H1 (cell line): ENCODE results near the gene AP1S3. TPM values are rescaled to one million over a fixed set of nuclear protein-coding genes. Genes with fewer than 3 reads are reported as not detected.

Experiments
- CTCF ChIA-PET: fragments of 300-600 bp; sonication (Branson Sonifier 250); formaldehyde crosslinking; loops from one replicate; lab custom pipeline; 2021; ENCODE audit not compliant: partially characterized antibody; lab: Charles Lee
- POLR2A ChIA-PET: fragments of 300-600 bp; sonication (Branson Sonifier 250); formaldehyde crosslinking; loops from one replicate; lab custom pipeline; 2021; ENCODE audit warnings: inconsistent platforms; ENCODE audit not compliant: partially characterized antibody; lab: Charles Lee
- DNase-seq, 2 experiments: peaks; one replicate each; pipeline versions ENCODE4 v3.0.0 to v3.0.0-alpha.2; 2010 to 2022; ENCODE audit warnings: low spot score in 2 of 2, low read depth in 1 of 2, mixed read lengths in 1 of 2
- FAIRE-seq: peaks from 2 replicates; lab custom pipeline; 2011; peaks lifted over from hg19 to GRCh38; lab: Jason Lieb, UNC
- H2AFZ ChIP-seq: 2 replicates; pipeline ENCODE4 v1.8.1; 2012; ENCODE audit warnings: low read length, inconsistent platforms
- H2AK5ac ChIP-seq: 2 replicates; pipeline ENCODE4 v1.6.1; 2013; ENCODE audit warnings: low read depth, low read length
- H2BK120ac ChIP-seq: replicated peaks from 2 replicates; pipeline ENCODE3; 2013; ENCODE audit warnings: low read depth, low read length, inconsistent platforms
- H2BK12ac ChIP-seq: 2 replicates; pipeline ENCODE4 v1.6.1; 2013; ENCODE audit warnings: low read depth, low read length
- H2BK15ac ChIP-seq: 2 replicates; pipeline ENCODE4 v1.6.1; 2013; ENCODE audit warnings: low read length
- H2BK20ac ChIP-seq: 2 replicates; pipeline ENCODE4 v1.6.1; 2013; ENCODE audit warnings: low read length
- H2BK5ac ChIP-seq: 2 replicates; pipeline ENCODE4 v1.6.1; 2013; ENCODE audit warnings: low read depth, low read length
- H3K14ac ChIP-seq: 2 replicates; pipeline ENCODE4 v1.6.1; 2013; ENCODE audit warnings: inconsistent platforms; ENCODE audit not compliant: insufficient read length
- H3K18ac ChIP-seq: 2 replicates; pipeline ENCODE4 v1.6.1; 2013; ENCODE audit warnings: low read length; ENCODE audit errors: extremely low read depth
- H3K23ac ChIP-seq: 2 replicates; pipeline ENCODE4 v1.6.1; 2013; ENCODE audit warnings: inconsistent platforms; ENCODE audit not compliant: insufficient read length
- H3K23me2 ChIP-seq: 2 replicates; pipeline ENCODE4 v1.6.1; 2013; ENCODE audit warnings: low read depth, low read length
- H3K27ac ChIP-seq: 2 replicates; pipeline ENCODE4 v1.6.1; 2011; ENCODE audit warnings: low read depth, low read length, inconsistent platforms
- H3K27me3 ChIP-seq, 4 experiments: replicated peaks in 1 of 4; 1 replicate in 1 of 4; 2 replicates in 3 of 4; pipeline versions ENCODE4 v1.6.1 to v1.8.1; 2011 to 2013; ENCODE audit warnings: low read length in 3 of 4, mild to moderate bottlenecking in 3 of 4, inconsistent platforms in 2 of 4, mixed read lengths in 2 of 4, moderate library complexity in 1 of 4; ENCODE audit not compliant: control insufficient read depth in 3 of 4, insufficient read depth in 3 of 4; ENCODE audit errors: extremely low read depth in 1 of 4
- H3K36me3 ChIP-seq, 4 experiments: 2 replicates each; pipeline versions ENCODE4 v1.6.1 to v1.8.1; 2011 to 2013; ENCODE audit warnings: mild to moderate bottlenecking in 4 of 4, low read length in 3 of 4, moderate library complexity in 2 of 4, control low read depth in 1 of 4, inconsistent platforms in 1 of 4; ENCODE audit not compliant: insufficient read depth in 4 of 4, control insufficient read depth in 2 of 4
- H3K4ac ChIP-seq: replicated peaks from 2 replicates; pipeline ENCODE3; 2013; ENCODE audit warnings: low read length, low read depth, mixed read lengths, inconsistent platforms; ENCODE audit not compliant: insufficient read length
- H3K4me1 ChIP-seq, 4 experiments: replicated peaks in 1 of 4; 1 replicate in 1 of 4; 2 replicates in 3 of 4; pipeline versions ENCODE4 v1.6.1 to v1.8.1; 2011 to 2013; ENCODE audit warnings: low read length in 3 of 4, inconsistent platforms in 2 of 4, mixed read lengths in 1 of 4; ENCODE audit not compliant: insufficient read depth in 4 of 4, control insufficient read depth in 3 of 4
- H3K4me2 ChIP-seq, 2 experiments: 2 replicates each; pipeline versions ENCODE4 v1.6.1 to v1.8.1; 2011 to 2013; ENCODE audit warnings: low read depth in 2 of 2, low read length in 2 of 2, control low read depth in 1 of 2, inconsistent platforms in 1 of 2, mild to moderate bottlenecking in 1 of 2; ENCODE audit not compliant: insufficient read depth in 1 of 2
- H3K4me3 ChIP-seq, 4 experiments: fragments of 200-600, 300-600 bp in 1 of 4; sonication (generic), shearing (Covaris generic), sonication (Bioruptor Twin) in 1 of 4; 2 replicates each; pipeline versions ENCODE4 v1.5.1 to v1.8.1; 2011 to 2016; ENCODE audit warnings: low read length in 4 of 4, low read depth in 3 of 4, control low read depth in 2 of 4, inconsistent platforms in 2 of 4, mild to moderate bottlenecking in 2 of 4, mixed read lengths in 1 of 4, moderate library complexity in 1 of 4; ENCODE audit not compliant: insufficient read depth in 2 of 4; ENCODE audit errors: extremely low read depth in 1 of 4
- H3K56ac ChIP-seq: replicated peaks from 2 replicates; pipeline ENCODE3; 2013; ENCODE audit warnings: low read depth, mild to moderate bottlenecking, mixed read lengths, low read length, inconsistent platforms; ENCODE audit not compliant: insufficient read length
- H3K79me1 ChIP-seq: 2 replicates; pipeline ENCODE4 v1.6.1; 2013; ENCODE audit warnings: low read depth, low read length, control low read depth
- H3K79me2 ChIP-seq, 2 experiments: 2 replicates each; pipeline versions ENCODE4 v1.6.1 to v1.8.1; 2012 to 2013; ENCODE audit warnings: low read length in 2 of 2, mild to moderate bottlenecking in 2 of 2, inconsistent platforms in 1 of 2; ENCODE audit not compliant: insufficient read depth in 2 of 2, control insufficient read depth in 1 of 2
- H3K9ac ChIP-seq, 4 experiments: replicated peaks in 1 of 4; 1 replicate in 1 of 4; 2 replicates in 3 of 4; pipeline versions ENCODE4 v1.6.1 to v1.8.1; 2011 to 2013; ENCODE audit warnings: low read depth in 3 of 4, low read length in 3 of 4, control low read depth in 2 of 4, mild to moderate bottlenecking in 2 of 4, moderate library complexity in 2 of 4, inconsistent platforms in 1 of 4; ENCODE audit errors: extremely low read depth in 1 of 4
- H3K9me3 ChIP-seq, 2 experiments: 2 replicates each; pipeline versions ENCODE4 v1.6.1 to v1.8.1; 2012 to 2013; ENCODE audit warnings: mild to moderate bottlenecking in 2 of 2, moderate library complexity in 2 of 2, control low read depth in 1 of 2, inconsistent platforms in 1 of 2, low read depth in 1 of 2, low read length in 1 of 2, mixed read lengths in 1 of 2; ENCODE audit not compliant: insufficient read depth in 2 of 2
- H4K20me1 ChIP-seq, 2 experiments: replicated peaks in 1 of 2; 2 replicates each; pipeline versions ENCODE3 to v1.8.1; 2011 to 2013; ENCODE audit warnings: inconsistent platforms in 2 of 2, low read length in 2 of 2, mild to moderate bottlenecking in 1 of 2; ENCODE audit not compliant: insufficient read depth in 2 of 2, control insufficient read depth in 1 of 2
- H4K5ac ChIP-seq: 2 replicates; pipeline ENCODE4 v1.6.1; 2013; ENCODE audit warnings: low read length, low read depth, mixed read lengths, inconsistent platforms; ENCODE audit not compliant: insufficient read length
- H4K8ac ChIP-seq: 2 replicates; pipeline ENCODE4 v1.8.0; 2013; ENCODE audit warnings: mild to moderate bottlenecking, moderate library complexity, low read length, inconsistent platforms; ENCODE audit not compliant: insufficient read depth; ENCODE audit errors: extremely low read depth
- H4K91ac ChIP-seq: replicated peaks from 2 replicates; pipeline ENCODE3; 2013; ENCODE audit warnings: low read length, mixed read lengths, inconsistent platforms; ENCODE audit not compliant: insufficient read length
- CTBP2 ChIP-seq: IDR thresholded peaks from 2 replicates; pipeline ENCODE4 v1.7.0; 2011; ENCODE audit warnings: borderline replicate concordance, mild to moderate bottlenecking, moderate library complexity, mixed read lengths, low read length; ENCODE audit not compliant: insufficient read depth, insufficient read length
- E2F6 ChIP-seq: IDR thresholded peaks from 2 replicates; pipeline ENCODE4 v1.6.1; 2012; ENCODE audit warnings: inconsistent platforms
- GABPA ChIP-seq: IDR thresholded peaks from 2 replicates; pipeline ENCODE4 v1.6.1; 2011; ENCODE audit warnings: mild to moderate bottlenecking, low read length, moderate library complexity, borderline replicate concordance; ENCODE audit not compliant: insufficient read depth
- GTF2F1 ChIP-seq: IDR thresholded peaks from 2 replicates; pipeline ENCODE4 v1.6.1; 2012; ENCODE audit warnings: low read depth, low read length, improper control_type of control experiment, borderline replicate concordance
- KDM1A ChIP-seq: fragments of 200-600, 300-600 bp; sonication (generic); IDR thresholded peaks from 2 replicates; pipeline ENCODE4 v1.7.1; 2016; ENCODE audit warnings: mild to moderate bottlenecking, low read length, borderline replicate concordance
- RBBP5 ChIP-seq: IDR thresholded peaks from 2 replicates; pipeline ENCODE4 v1.7.1; 2012; ENCODE audit warnings: low read depth, mild to moderate bottlenecking, inconsistent platforms, low read length, moderate library complexity, borderline replicate concordance
- RNF2 ChIP-seq: fragments of 200-900, 300-1000 bp; sonication (generic); IDR thresholded peaks from 2 replicates; pipeline ENCODE4 v1.7.1; 2016; ENCODE audit warnings: borderline replicate concordance, low read depth, mild to moderate bottlenecking, antibody characterized with exemption, low read length; ENCODE audit not compliant: poor library complexity, severe bottlenecking; ENCODE audit errors: missing control alignments
- WGBS, 2 experiments: shearing (Covaris generic) in 1 of 2; methylation state at CpG; one replicate each; pipeline versions ENCODE4 v1.1.6 to v1.1.7; 2013 to 2015; ENCODE audit warnings: low lambda C conversion rate in 2 of 2, mixed read lengths in 2 of 2, inconsistent platforms in 1 of 2, low coverage in 1 of 2, missing lambda C conversion rate in 1 of 2; ENCODE audit not compliant: insufficient replicate concordance in 2 of 2, insufficient coverage in 1 of 2, insufficient read length in 1 of 2; ENCODE audit errors: extremely low coverage in 1 of 2, missing lambda C conversion rate in 1 of 2; 5-methylcytosine and 5-hydroxymethylcytosine counted together
- polyA plus RNA-seq, 7 experiments: library from polyadenylated mRNA; depleted of rRNA in 3 of 7; stranded (reverse) in 5 of 7; unstranded in 2 of 7; fragments of >200 nt in 5 of 7; fragments of 200-250 nt in 2 of 7; gene quantifications; 1 replicate in 5 of 7; 2 replicates in 1 of 7; 4 replicates in 1 of 7; pipeline versions ENCODE4 v1.2.1 to v1.2.3, GENCODE V29; 2011 to 2013; ENCODE audit warnings: missing spikeins in 2 of 7, mixed read lengths in 2 of 7
- total RNA-seq: library from RNA; stranded (reverse); fragmentation: NEBNext Ultra II Directional; extraction: Animal tissue kit (Norgen Biotek cat#: 25700); gene quantifications from 2 replicates; pipeline ENCODE4 v1.2.1, GENCODE V29; 2021

AP1S3 gene
- total and polyA plus RNA-seq, 2 of the 8 experiments (the other 6 are each of a cell fraction or from before 2014, with no cell fraction given) = 3.9 to 20.2 TPM

GRCh38 chr2:223725986-223726970 lies 111.1 kb downstream of the AP1S3 start:
- peak overlapping the region; percentile 43 to 71; a peak in 3 of 4 replicates for H3K4me2 ChIP-seq
- H3K79me1 ChIP-seq = no peaks in the 10 kb centered on the region
- no peaks in the 10 kb centered on the region for H3K23me2 ChIP-seq
- H4K8ac ChIP-seq = no peak overlapping the region; the same call in 1 of the 2 replicates
- DNase-seq = no peak
- H3K79me2 ChIP-seq = no peaks in the 10 kb centered on the region
- H3K14ac ChIP-seq = no peak overlapping the region
- ChIA-PET CTCF (interaction anchor here (0.7 to 2.8 kb wide), 15 partner anchors 11 to 863 kb away, joined by 3 to 20 read pairs (median 5); no protein-coding TSS in a partner anchor), POLR2A (interaction anchor here (1.0 to 1.4 kb wide), 2 partner anchors 18 to 49 kb away, joined by 3 to 4 read pairs; no protein-coding TSS in a partner anchor)
- peak overlapping the region; percentile 77; the same call in 1 of the 2 replicates for H2BK12ac ChIP-seq
- no peaks in the 10 kb centered on the region for H3K9me3 ChIP-seq
- no peaks in the 10 kb centered on the region for H4K20me1 ChIP-seq
- H3K18ac ChIP-seq = no peak overlapping the region; the same call in none of the 2 replicates
- 57% methylated on average over 8 of the region's 8 CpGs; no CpG with 5 or more reads in 1 of the 2 experiments for WGBS, 2 experiments
- H3K27ac ChIP-seq = peak overlapping the region; percentile 53
- H2AFZ ChIP-seq = no peak overlapping the region
- H3K4me3 ChIP-seq = peak overlapping the region in 1 of 4 experiments; percentile 37; a peak in 1 of 8 replicates
- H2BK120ac ChIP-seq = peak overlapping the region; percentile 75
- no peak for FAIRE-seq
- no peak overlapping the region for H2BK15ac ChIP-seq
- peak overlapping the region; percentile 88; the same call in 1 of the 2 replicates for H2BK5ac ChIP-seq
- H4K5ac ChIP-seq = peak overlapping the region; percentile 39
- H3K36me3 ChIP-seq = no peaks in the 10 kb centered on the region
- H3K23ac ChIP-seq = no peak overlapping the region
- peaks cover 8 to 29% (median 20%) of the 10 kb centered on the region in 4 experiments for H3K4me1 ChIP-seq
- peak overlapping the region; percentile 87 for H4K91ac ChIP-seq
- H3K9ac ChIP-seq = peak overlapping the region in 1 of 4 experiments; percentile 5; a peak in 4 of 7 replicates
- no peaks in the 10 kb centered on the region for H3K27me3 ChIP-seq
- H2BK20ac ChIP-seq = peak overlapping the region; percentile 29; the same call in 1 of the 2 replicates
- H2AK5ac ChIP-seq = peak overlapping the region; percentile 40; the same call in 1 of the 2 replicates
- peak overlapping the region; percentile 57 for H3K4ac ChIP-seq
- no peak overlapping the region for H3K56ac ChIP-seq
- TF ChIP-seq KDM1A = no peak
- TF ChIP-seq E2F6 = no peak
- no peak for TF ChIP-seq GTF2F1
- TF ChIP-seq CTBP2 = no peak
- TF ChIP-seq RNF2 = no peak
- no peak for TF ChIP-seq GABPA
- no peak for TF ChIP-seq RBBP5
